HG02623 (cell line): ENCODE data around the gene SCNN1A.

ENCODE experiments used
- ATAC-seq: cut with Tn5 transposase; IDR thresholded peaks from one replicate; pipeline ENCODE4 v1.9.1; 2021; ENCODE audit warnings: moderate library complexity; ENCODE audit not compliant: unreplicated experiment

Gene SCNN1A

DNA sequence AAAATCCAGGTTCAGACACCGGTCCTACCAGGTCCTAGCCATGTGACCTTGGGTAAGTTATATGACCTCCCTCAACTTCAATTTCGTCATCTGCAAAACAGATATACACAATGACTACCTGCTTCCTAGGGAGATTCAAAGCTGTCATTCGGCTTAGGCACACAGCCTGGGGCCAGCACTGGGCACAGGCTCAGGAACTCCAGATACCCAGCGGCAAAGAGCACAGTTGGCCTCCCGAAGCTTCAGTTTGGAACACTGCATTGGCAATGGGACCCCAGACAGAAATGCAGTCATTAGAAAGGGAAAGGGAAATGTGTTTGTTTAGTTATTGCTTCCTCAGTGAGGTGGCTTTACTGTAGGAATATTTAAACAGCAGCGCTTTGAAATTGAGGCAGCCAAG, 53.5 kb downstream of the SCNN1A start:
- ATAC-seq, result no peak

- no peak for ATAC-seq
These were observed 55.9 kb downstream of the SCNN1A start for GRCh38 chr12:6319446-6319845.

GRCh38 chr12:6318440-6318879, 56.9 kb downstream of the SCNN1A start:
- no peak for ATAC-seq

DNA sequence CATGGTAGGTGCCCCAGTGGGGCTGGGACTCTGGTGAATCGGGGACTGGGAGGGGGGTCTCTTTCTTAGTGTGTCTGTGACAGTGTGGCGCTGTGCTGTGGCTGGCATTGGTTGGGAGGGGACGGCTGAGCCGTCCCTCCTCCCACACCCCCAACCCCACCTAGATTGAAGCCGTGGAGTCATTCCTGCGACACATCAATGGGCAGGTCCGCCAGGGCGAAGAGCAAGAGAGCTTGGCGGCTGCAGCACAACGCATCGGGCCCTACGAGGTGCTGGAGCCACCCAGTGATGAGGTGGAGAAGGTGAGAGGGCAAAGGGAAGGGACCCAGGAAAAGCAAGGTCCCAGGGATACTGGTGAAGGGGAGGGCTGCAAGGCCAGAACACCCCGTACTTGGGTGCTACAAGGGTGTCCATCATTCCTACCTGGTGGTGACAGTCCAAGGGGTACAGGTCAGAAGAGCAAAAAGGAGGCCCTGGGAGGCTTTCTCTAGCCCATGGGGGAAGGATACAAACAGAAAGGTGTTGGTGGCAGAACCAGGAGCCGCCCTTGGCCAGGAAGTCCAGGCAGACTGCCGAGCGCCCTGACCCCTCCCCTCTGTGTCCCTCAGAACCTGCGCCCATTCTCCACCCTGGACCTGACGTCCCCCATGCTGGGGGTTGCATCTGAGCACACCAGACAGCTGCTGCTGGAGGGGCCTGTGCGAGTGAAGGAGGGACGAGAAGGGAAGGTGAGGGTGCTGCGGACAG, 57.5 kb downstream of the SCNN1A start:
- no peak for ATAC-seq

- ATAC-seq, result no peak
These were observed 58.3 kb downstream of the SCNN1A start for GRCh38 chr12:6316921-6317692.

- no peak for ATAC-seq
These were observed 59.4 kb downstream of the SCNN1A start for GRCh38 chr12:6315704-6316597.

DNA sequence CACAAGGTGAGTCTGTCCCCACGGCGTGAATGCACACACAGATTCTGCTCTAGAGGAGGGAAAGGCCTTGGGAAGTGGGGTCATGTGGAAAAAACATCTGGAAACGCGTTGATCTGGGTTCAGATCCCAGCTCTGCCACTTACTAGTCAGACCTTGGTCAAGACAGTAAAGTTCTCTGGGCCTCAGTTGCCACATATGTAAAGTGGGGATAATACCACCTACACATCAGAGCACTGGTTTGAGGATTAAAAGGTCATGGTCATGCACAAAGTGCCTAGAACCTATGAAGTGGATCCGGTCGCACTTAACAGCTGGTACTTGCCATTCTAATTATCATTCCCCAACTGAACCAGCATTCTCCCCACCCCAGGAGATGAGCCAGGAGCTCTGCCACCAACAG, 60.2 kb downstream of the SCNN1A start:
- no peak for ATAC-seq

- no peak for ATAC-seq
These were observed 60.6 kb downstream of the SCNN1A start for GRCh38 chr12:6314776-6315175.

- no peak for ATAC-seq
These were observed 61.9 kb downstream of the SCNN1A start for GRCh38 chr12:6313326-6313940.

GRCh38 chr12:6312529-6313325, 62.6 kb downstream of the SCNN1A start:
- peak; percentile 45 for ATAC-seq

DNA sequence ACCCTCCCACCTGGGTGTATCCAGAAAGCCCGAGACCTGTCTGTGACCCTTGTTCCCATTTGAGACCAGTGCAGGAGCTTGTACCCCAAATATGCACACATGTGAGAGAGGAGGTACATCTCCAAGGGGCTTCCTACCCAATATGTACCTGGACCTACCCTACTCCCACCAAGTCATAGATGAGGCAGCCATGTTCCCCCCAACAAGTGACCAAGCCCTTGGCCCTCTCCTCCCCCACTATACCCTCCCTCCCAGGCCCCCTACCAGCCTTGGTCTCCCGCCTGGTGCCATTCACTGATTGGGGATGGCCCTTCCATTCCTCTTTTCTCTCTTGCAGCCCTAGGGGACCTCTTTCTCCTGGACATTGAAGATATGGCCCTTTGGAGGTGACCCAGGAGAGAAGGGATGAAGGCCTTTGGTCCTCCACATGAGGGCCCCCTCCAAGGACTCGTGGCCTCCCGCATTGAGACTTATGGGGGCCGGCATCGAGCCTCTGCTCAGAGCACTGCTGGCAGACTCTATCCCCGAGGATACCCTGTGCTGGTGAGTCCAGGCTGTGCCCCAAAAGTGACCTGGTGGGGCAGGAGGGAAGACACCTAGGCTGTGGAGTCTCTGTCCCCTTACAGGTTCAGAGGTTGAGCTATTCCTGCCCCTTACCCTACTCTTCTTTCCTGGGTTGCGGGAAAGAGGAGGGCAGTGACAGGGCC, 63.4 kb downstream of the SCNN1A start:
- ATAC-seq, result no peak

DNA sequence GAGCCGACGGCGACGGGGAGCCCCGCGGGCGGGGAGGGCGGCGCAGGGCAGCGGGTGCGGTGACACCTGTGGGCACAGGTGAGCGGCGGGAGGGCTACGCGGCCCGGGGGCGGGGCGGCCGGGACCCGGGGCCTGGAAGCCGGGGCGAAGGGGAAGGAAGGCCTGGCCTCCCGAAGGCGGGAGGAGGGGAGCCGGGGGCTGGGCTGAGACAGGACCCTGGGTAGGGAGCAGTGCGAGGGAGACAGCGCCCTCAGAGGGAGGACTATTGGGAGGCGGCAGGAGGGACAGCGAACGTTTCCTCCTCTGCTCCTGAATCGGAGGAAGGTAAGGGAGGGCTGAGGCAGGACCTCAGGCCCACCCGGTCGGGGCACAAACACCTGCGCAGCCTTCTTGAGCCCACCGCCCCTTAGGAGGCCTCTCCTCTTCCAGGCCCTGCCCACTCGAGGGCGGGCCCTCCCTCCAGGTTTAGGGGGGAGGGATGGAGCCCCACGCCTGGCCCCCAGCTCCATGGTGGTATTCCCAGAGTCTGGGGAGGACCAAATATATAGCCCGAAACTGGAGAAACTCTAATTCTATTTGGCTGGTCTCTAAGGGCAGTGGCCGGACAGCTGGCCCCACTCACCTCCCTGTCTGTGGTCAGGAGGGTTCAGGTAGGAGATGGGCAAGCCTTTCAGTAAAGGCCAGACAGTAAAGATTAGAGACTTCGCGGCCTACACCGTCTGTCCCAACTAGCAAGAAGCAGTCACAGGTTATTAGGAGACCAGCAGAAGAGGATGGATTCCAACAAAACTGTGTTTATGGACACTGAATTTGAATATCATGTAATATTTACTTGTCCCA, 64.4 kb downstream of the SCNN1A start:
- ATAC-seq, result no peak

DNA sequence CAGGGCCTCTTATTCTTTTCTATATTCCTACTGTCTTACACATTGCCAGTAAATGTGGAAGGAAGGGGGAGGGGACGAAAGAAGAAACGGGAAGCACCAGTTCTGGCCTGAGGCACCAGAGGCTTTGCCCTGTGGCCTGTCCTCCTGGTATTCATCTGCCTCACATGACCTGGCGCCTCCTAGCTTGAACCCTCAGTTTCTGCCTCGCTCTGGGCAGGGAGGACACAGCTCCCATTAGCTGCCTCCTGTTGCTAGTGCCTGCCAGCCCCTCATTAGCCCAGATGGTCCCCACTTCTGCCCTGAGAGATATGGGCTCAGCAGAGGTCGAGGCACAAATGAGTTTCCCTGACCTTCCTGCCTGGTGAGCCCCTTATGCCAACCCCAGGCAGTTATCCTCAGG, 67.8 kb downstream of the SCNN1A start:
- ATAC-seq, result no peak

DNA sequence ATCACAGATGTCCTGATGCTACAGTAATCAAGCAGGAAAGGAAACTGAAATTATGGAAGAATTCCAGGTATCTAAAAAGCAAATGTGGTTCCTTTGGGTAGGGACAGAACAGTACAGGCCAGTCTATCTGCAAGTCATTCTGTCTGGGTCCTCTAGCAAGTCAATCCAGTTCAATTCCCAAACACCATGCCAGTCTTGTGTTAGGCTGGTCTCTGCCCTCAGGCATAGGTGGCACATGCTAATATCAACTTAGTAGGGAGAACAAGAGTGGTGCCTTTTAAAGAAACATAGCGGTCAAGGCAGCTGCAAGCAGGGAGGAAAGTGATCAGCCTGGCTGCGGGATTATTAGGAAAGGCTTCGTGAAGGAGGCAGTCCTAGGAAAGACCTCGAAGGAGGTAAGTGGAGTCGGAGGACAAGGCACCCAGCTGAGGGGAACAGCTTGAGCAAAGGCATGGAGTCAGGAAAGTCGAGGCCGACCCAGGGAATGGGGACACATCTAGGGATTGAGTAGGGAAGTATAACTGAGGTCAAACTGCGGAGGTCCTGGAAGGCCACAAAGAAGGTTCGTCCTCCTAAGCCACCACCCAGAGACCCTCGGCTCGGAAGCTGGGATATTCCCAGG, 68.7 kb downstream of the SCNN1A start:
- ATAC-seq, result no peak

GRCh38 chr12:6306151-6306550, 69.2 kb downstream of the SCNN1A start:
- no peak for ATAC-seq

DNA sequence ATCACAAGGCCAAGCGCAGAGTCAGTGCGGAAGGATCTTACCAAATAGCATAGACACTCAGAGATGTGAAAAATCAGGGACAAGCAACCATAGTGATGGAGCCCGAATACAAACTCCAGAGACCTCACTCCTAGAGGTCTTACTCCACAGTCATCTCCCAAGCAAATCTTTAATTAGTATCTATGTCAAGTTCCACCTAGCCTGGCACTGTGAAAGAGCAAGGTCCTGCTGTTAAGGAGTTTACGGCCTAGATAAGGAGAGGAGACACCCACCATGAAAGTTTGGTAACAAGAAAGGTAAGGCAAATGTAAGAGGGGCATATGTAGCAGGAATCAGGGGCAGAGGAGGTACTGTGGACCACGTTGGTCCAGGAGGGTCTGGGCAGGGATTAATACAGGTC, 72.3 kb downstream of the SCNN1A start:
- ATAC-seq, result no peak

GRCh38 chr12:6302621-6303020, 72.7 kb downstream of the SCNN1A start:
- ATAC-seq, result no peak

DNA sequence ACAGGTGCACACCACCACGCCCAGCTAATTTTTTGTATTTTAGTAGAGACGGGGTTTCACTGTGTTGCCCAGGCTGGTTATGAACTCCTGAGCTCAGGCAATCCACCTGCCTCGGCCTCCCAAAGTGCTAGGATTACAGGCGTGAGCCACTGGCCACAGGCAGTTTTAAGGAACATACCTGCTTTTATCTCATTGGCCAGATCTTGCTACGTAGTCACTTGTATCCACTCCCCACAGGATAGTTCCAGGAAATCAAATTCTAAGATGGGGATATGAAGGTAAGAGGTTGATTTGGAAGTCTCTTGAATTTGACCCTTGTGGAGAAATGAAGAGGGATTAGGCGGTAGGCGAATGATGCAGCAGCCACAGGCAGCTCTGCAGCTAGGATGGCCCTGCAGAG, 73.6 kb downstream of the SCNN1A start:
- no peak for ATAC-seq
